ENCODE results near the gene FNIP2.
"Not testable (repeated sequence)": the region's sequence is repeated elsewhere in the genome, so short reads cannot be mapped to it uniquely, and the experiment has no call there.

Gene FNIP2

GRCh38 chr4:158936238-158936637, 167.4 kb downstream of the FNIP2 start:
- H3K4me3 ChIP-seq (ENCODE audit: low read depth in 1 of 2, low read length in 2 of 2) = no peak overlapping the region
- no peak overlapping the region for H3K9ac ChIP-seq (ENCODE audit: low read length)
- no peaks in the 10 kb centered on the region for H3K36me3 ChIP-seq (ENCODE audit: insufficient read depth, low read length)
- H3K27ac ChIP-seq (ENCODE audit: low read depth, low read length) = no peak overlapping the region
- H3K9me3 ChIP-seq (ENCODE audit: low read length) = no peaks in the 10 kb centered on the region
- H3K27me3 ChIP-seq (ENCODE audit: control insufficient read depth in 1 of 2, insufficient read depth in 2 of 2, low read length in 2 of 2) = no peaks in the 10 kb centered on the region
- no peaks in the 10 kb centered on the region for H3K4me1 ChIP-seq (ENCODE audit: insufficient read depth, low read length)

GRCh38 chr4:158938220-158939044, 169.6 kb downstream of the FNIP2 start:
- H3K27me3 ChIP-seq (ENCODE audit: control insufficient read depth in 1 of 2, insufficient read depth in 2 of 2, low read length in 2 of 2) = no peaks in the 10 kb centered on the region
- H3K4me3 ChIP-seq (ENCODE audit: low read depth in 1 of 2, low read length in 2 of 2) = no peak overlapping the region
- no peak overlapping the region for H3K9ac ChIP-seq (ENCODE audit: low read length)
- H3K27ac ChIP-seq (ENCODE audit: low read depth, low read length) = no peak overlapping the region
- no peaks in the 10 kb centered on the region for H3K9me3 ChIP-seq (ENCODE audit: low read length)
- H3K36me3 ChIP-seq (ENCODE audit: insufficient read depth, low read length) = no peaks in the 10 kb centered on the region
- H3K4me1 ChIP-seq (ENCODE audit: insufficient read depth, low read length) = no peaks in the 10 kb centered on the region

GRCh38 chr4:158940271-158940670, 171.4 kb downstream of the FNIP2 start:
- no peak overlapping the region for H3K4me3 ChIP-seq (ENCODE audit: low read depth in 1 of 2, low read length in 2 of 2)
- no peaks in the 10 kb centered on the region for H3K27me3 ChIP-seq (ENCODE audit: control insufficient read depth in 1 of 2, insufficient read depth in 2 of 2, low read length in 2 of 2)
- no peaks in the 10 kb centered on the region for H3K36me3 ChIP-seq (ENCODE audit: insufficient read depth, low read length)
- H3K9ac ChIP-seq (ENCODE audit: low read length) = no peak overlapping the region
- H3K9me3 ChIP-seq (ENCODE audit: low read length) = no peaks in the 10 kb centered on the region
- H3K27ac ChIP-seq (ENCODE audit: low read depth, low read length) = no peak overlapping the region
- H3K4me1 ChIP-seq (ENCODE audit: insufficient read depth, low read length) = no peaks in the 10 kb centered on the region

GRCh38 chr4:158941321-158941720, 172.5 kb downstream of the FNIP2 start:
- H3K27ac ChIP-seq (ENCODE audit: low read depth, low read length) = no peak overlapping the region
- no peaks in the 10 kb centered on the region for H3K27me3 ChIP-seq (ENCODE audit: control insufficient read depth in 1 of 2, insufficient read depth in 2 of 2, low read length in 2 of 2)
- H3K4me3 ChIP-seq (ENCODE audit: low read depth in 1 of 2, low read length in 2 of 2) = no peak overlapping the region
- no peaks in the 10 kb centered on the region for H3K9me3 ChIP-seq (ENCODE audit: low read length)
- H3K36me3 ChIP-seq (ENCODE audit: insufficient read depth, low read length) = no peaks in the 10 kb centered on the region
- no peak overlapping the region for H3K9ac ChIP-seq (ENCODE audit: low read length)
- no peaks in the 10 kb centered on the region for H3K4me1 ChIP-seq (ENCODE audit: insufficient read depth, low read length)

GRCh38 chr4:158941895-158942294, 173.1 kb downstream of the FNIP2 start:
- Histone ChIP-seq H3K27me3 (ENCODE audit: control insufficient read depth in 1 of 2, insufficient read depth in 2 of 2, low read length in 2 of 2) (no peaks in the 10 kb centered on the region), H3K9ac (ENCODE audit: low read length) (no peak overlapping the region), H3K36me3 (ENCODE audit: insufficient read depth, low read length) (no peaks in the 10 kb centered on the region), H3K9me3 (ENCODE audit: low read length) (no peaks in the 10 kb centered on the region), H3K4me3 (ENCODE audit: low read depth in 1 of 2, low read length in 2 of 2) (no peak overlapping the region), H3K4me1 (ENCODE audit: insufficient read depth, low read length) (no peaks in the 10 kb centered on the region), H3K27ac (ENCODE audit: low read depth, low read length) (no peak overlapping the region)

GRCh38 chr4:158945529-158946108, 176.8 kb downstream of the FNIP2 start:
- no peak overlapping the region for H3K4me3 ChIP-seq (ENCODE audit: low read depth in 1 of 2, low read length in 2 of 2)
- H3K9ac ChIP-seq (ENCODE audit: low read length) = no peak overlapping the region
- no peak overlapping the region for H3K27ac ChIP-seq (ENCODE audit: low read depth, low read length)
- no peaks in the 10 kb centered on the region for H3K27me3 ChIP-seq (ENCODE audit: control insufficient read depth in 1 of 2, insufficient read depth in 2 of 2, low read length in 2 of 2)
- H3K9me3 ChIP-seq (ENCODE audit: low read length) = no peaks in the 10 kb centered on the region
- no peaks in the 10 kb centered on the region for H3K4me1 ChIP-seq (ENCODE audit: insufficient read depth, low read length)
- H3K36me3 ChIP-seq (ENCODE audit: insufficient read depth, low read length) = no peaks in the 10 kb centered on the region

- no peak overlapping the region for H3K27ac ChIP-seq (ENCODE audit: low read depth, low read length)
- no peak overlapping the region for H3K9ac ChIP-seq (ENCODE audit: low read length)
- no peaks in the 10 kb centered on the region for H3K4me1 ChIP-seq (ENCODE audit: insufficient read depth, low read length)
- no peaks in the 10 kb centered on the region for H3K9me3 ChIP-seq (ENCODE audit: low read length)
- H3K4me3 ChIP-seq (ENCODE audit: low read depth in 1 of 2, low read length in 2 of 2) = no peak overlapping the region
- H3K36me3 ChIP-seq (ENCODE audit: insufficient read depth, low read length) = no peaks in the 10 kb centered on the region
- H3K27me3 ChIP-seq (ENCODE audit: control insufficient read depth in 1 of 2, insufficient read depth in 2 of 2, low read length in 2 of 2) = no peaks in the 10 kb centered on the region
Observed at GRCh38 chr4:158946825-158947224, 178.0 kb downstream of the FNIP2 start.

GRCh38 chr4:158948071-158948470, 179.2 kb downstream of the FNIP2 start:
- Histone ChIP-seq H3K4me1 (ENCODE audit: insufficient read depth, low read length) (no peaks in the 10 kb centered on the region), H3K36me3 (ENCODE audit: insufficient read depth, low read length) (no peaks in the 10 kb centered on the region), H3K9ac (ENCODE audit: low read length) (no peak overlapping the region), H3K9me3 (ENCODE audit: low read length) (peaks cover 6% of the 10 kb centered on the region), H3K27me3 (ENCODE audit: control insufficient read depth in 1 of 2, insufficient read depth in 2 of 2, low read length in 2 of 2) (no peaks in the 10 kb centered on the region), H3K4me3 (ENCODE audit: low read depth in 1 of 2, low read length in 2 of 2) (no peak overlapping the region), H3K27ac (ENCODE audit: low read depth, low read length) (no peak overlapping the region)

- no peak overlapping the region for H3K4me3 ChIP-seq (ENCODE audit: low read depth in 1 of 2, low read length in 2 of 2)
- no peaks in the 10 kb centered on the region for H3K4me1 ChIP-seq (ENCODE audit: insufficient read depth, low read length)
- no peak overlapping the region for H3K27ac ChIP-seq (ENCODE audit: low read depth, low read length)
- no peaks in the 10 kb centered on the region for H3K36me3 ChIP-seq (ENCODE audit: insufficient read depth, low read length)
- no peaks in the 10 kb centered on the region for H3K27me3 ChIP-seq (ENCODE audit: control insufficient read depth in 1 of 2, insufficient read depth in 2 of 2, low read length in 2 of 2)
- H3K9me3 ChIP-seq (ENCODE audit: low read length) = peaks cover 6% of the 10 kb centered on the region
- H3K9ac ChIP-seq (ENCODE audit: low read length) = no peak overlapping the region
Observed at GRCh38 chr4:158949099-158949498, 180.3 kb downstream of the FNIP2 start.

GRCh38 chr4:158952221-158952774, 183.5 kb downstream of the FNIP2 start:
- H3K4me3 ChIP-seq (ENCODE audit: low read depth in 1 of 2, low read length in 2 of 2); H3K9me3 ChIP-seq (ENCODE audit: low read length); H3K27ac ChIP-seq (ENCODE audit: low read depth, low read length); H3K9ac ChIP-seq (ENCODE audit: low read length); H3K36me3 ChIP-seq (ENCODE audit: insufficient read depth, low read length); H3K4me1 ChIP-seq (ENCODE audit: insufficient read depth, low read length); H3K27me3 ChIP-seq (ENCODE audit: control insufficient read depth in 1 of 2, insufficient read depth in 2 of 2, low read length in 2 of 2): not testable (repeated sequence)

- H3K27ac ChIP-seq (ENCODE audit: low read depth, low read length); H3K9me3 ChIP-seq (ENCODE audit: low read length); H3K4me3 ChIP-seq (ENCODE audit: low read depth in 1 of 2, low read length in 2 of 2); H3K27me3 ChIP-seq (ENCODE audit: control insufficient read depth in 1 of 2, insufficient read depth in 2 of 2, low read length in 2 of 2); H3K36me3 ChIP-seq (ENCODE audit: insufficient read depth, low read length); H3K9ac ChIP-seq (ENCODE audit: low read length); H3K4me1 ChIP-seq (ENCODE audit: insufficient read depth, low read length): not testable (repeated sequence)
Observed at GRCh38 chr4:158956345-158956744, 187.5 kb downstream of the FNIP2 start.

GRCh38 chr4:158956918-158957317, 188.1 kb downstream of the FNIP2 start:
- H3K36me3 ChIP-seq (ENCODE audit: insufficient read depth, low read length); H3K4me3 ChIP-seq (ENCODE audit: low read depth in 1 of 2, low read length in 2 of 2); H3K9me3 ChIP-seq (ENCODE audit: low read length); H3K27ac ChIP-seq (ENCODE audit: low read depth, low read length); H3K4me1 ChIP-seq (ENCODE audit: insufficient read depth, low read length); H3K27me3 ChIP-seq (ENCODE audit: control insufficient read depth in 1 of 2, insufficient read depth in 2 of 2, low read length in 2 of 2); H3K9ac ChIP-seq (ENCODE audit: low read length): not testable (repeated sequence)
